ENCODE results near the gene STIM1. TPM values are rescaled to one million over a fixed set of nuclear protein-coding genes. Genes with fewer than 3 reads are reported as not detected.

Gene STIM1
- total RNA-seq, 4 donors from 2014 or later, result 42.4 to 114 (median 72.8) TPM

- no peaks in the 10 kb centered on the region for H3K36me3 ChIP-seq
- no peaks in the 10 kb centered on the region for H3K27me3 ChIP-seq
- H3K9me3 ChIP-seq, result no peaks in the 10 kb centered on the region
- H3K4me1 ChIP-seq, result peaks cover 8 to 60% (median 28%) of the 10 kb centered on the region in 3 donors
- no CpG with 5 or more reads among the region's 40 CpGs for WGBS, 2 donors (ENCODE audit: low coverage in 1 of 2)
- peak overlapping the region; percentile 91 to 95 for H3K4me3 ChIP-seq
- ATAC-seq, result peak; percentile 22
- peak overlapping the region; percentile 69 to 99 (median 95) for H3K27ac ChIP-seq
- TF ChIP-seq POLR2AphosphoS5 (IDR thresholded peaks at IDR 0.05) (no peak), POLR2A (IDR thresholded peaks at IDR 0.05) (no peak), EP300 (IDR thresholded peaks at IDR 0.05) (no peak), CTCF (IDR thresholded peaks at IDR 0.05) (no peak)
These were observed 486 bp downstream of the STIM1 start for GRCh38 chr11:3855808-3856491.

- H3K4me3 ChIP-seq, result peak overlapping the region; percentile 91 to 95
- WGBS, 2 donors (ENCODE audit: low coverage in 1 of 2), result 46 to 51% methylated on average over 5 of the region's 5 CpGs
- H3K27ac ChIP-seq, result peak overlapping the region in 3 of 4 donors; percentile 93 to 99 (median 97)
- no peaks in the 10 kb centered on the region for H3K27me3 ChIP-seq
- ATAC-seq, result no peak
- H3K36me3 ChIP-seq, result no peaks in the 10 kb centered on the region
- no peaks in the 10 kb centered on the region for H3K9me3 ChIP-seq
- peaks cover 8 to 70% (median 33%) of the 10 kb centered on the region in 3 donors for H3K4me1 ChIP-seq
- TF ChIP-seq POLR2AphosphoS5 (IDR thresholded peaks at IDR 0.05) (no peak), POLR2A (IDR thresholded peaks at IDR 0.05) (no peak), EP300 (IDR thresholded peaks at IDR 0.05) (no peak), CTCF (IDR thresholded peaks at IDR 0.05) (no peak)
These were observed 1.5 kb downstream of the STIM1 start for GRCh38 chr11:3856856-3857553.

- no peaks in the 10 kb centered on the region for H3K27me3 ChIP-seq
- no peaks in the 10 kb centered on the region for H3K9me3 ChIP-seq
- H3K27ac ChIP-seq, result peak overlapping the region in 3 of 4 donors; percentile 2 to 99 (median 31)
- H3K36me3 ChIP-seq, result no peaks in the 10 kb centered on the region
- H3K4me3 ChIP-seq, result peak overlapping the region; percentile 37 to 95
- no peak for TF ChIP-seq POLR2A (IDR thresholded peaks at IDR 0.05)
- no peak for TF ChIP-seq POLR2AphosphoS5 (IDR thresholded peaks at IDR 0.05)
- no peak for TF ChIP-seq CTCF (IDR thresholded peaks at IDR 0.05)
- no peak for TF ChIP-seq EP300 (IDR thresholded peaks at IDR 0.05)
- ATAC-seq, result no peak
- peaks cover 8 to 71% (median 33%) of the 10 kb centered on the region in 3 donors for H3K4me1 ChIP-seq
These were observed 2.2 kb downstream of the STIM1 start for GRCh38 chr11:3857628-3858027.

GRCh38 chr11:3859373-3859881 lies 4.0 kb downstream of the STIM1 start:
- Histone ChIP-seq H3K4me1 (peaks cover 8 to 77% (median 35%) of the 10 kb centered on the region in 3 donors), H3K27ac (peak overlapping the region in 2 of 4 donors; percentile 34 to 99), H3K36me3 (no peaks in the 10 kb centered on the region), H3K27me3 (no peaks in the 10 kb centered on the region), H3K9me3 (no peaks in the 10 kb centered on the region), H3K4me3 (peak overlapping the region in 1 of 2 donors; percentile 95)
- no peak for TF ChIP-seq POLR2A (IDR thresholded peaks at IDR 0.05)
- TF ChIP-seq POLR2AphosphoS5 (IDR thresholded peaks at IDR 0.05), result no peak
- no peak for TF ChIP-seq EP300 (IDR thresholded peaks at IDR 0.05)
- TF ChIP-seq CTCF (IDR thresholded peaks at IDR 0.05), result no peak
- ATAC-seq, result no peak
- WGBS, 2 donors (ENCODE audit: low coverage in 1 of 2), result 50 to 78% methylated on average over 2 to 3 of the region's 4 CpGs

Data from gastroesophageal sphincter (tissue), 4 donors.